GM21717 (cell line): ENCODE data around the gene AVPR1B.

ENCODE experiments used
- ATAC-seq: cut with Tn5 transposase; IDR thresholded peaks from one replicate; pipeline ENCODE4 v1.9.1; 2021; ENCODE audit warnings: mild to moderate bottlenecking, moderate library complexity; ENCODE audit not compliant: unreplicated experiment

The AVPR1B gene

GRCh38 chr1:206112600-206113301 is 4.4 kb downstream of the AVPR1B start:
- no peak for ATAC-seq

GRCh38 chr1:206111271-206111927 is 5.8 kb downstream of the AVPR1B start:
- no peak for ATAC-seq

- ATAC-seq, result no peak
Measured at GRCh38 chr1:206110820-206111219, 6.4 kb downstream of the AVPR1B start.

GRCh38 chr1:206110161-206110560 is 7.0 kb downstream of the AVPR1B start:
- no peak for ATAC-seq

- ATAC-seq, result no peak
Measured at GRCh38 chr1:206109718-206110117, 7.5 kb downstream of the AVPR1B start.

- ATAC-seq, result no peak
Measured at GRCh38 chr1:206108635-206109034, 8.6 kb downstream of the AVPR1B start.

GRCh38 chr1:206107168-206107544 is 10.0 kb downstream of the AVPR1B start:
- ATAC-seq, result no peak

GRCh38 chr1:206106328-206107167 is 10.6 kb downstream of the AVPR1B start:
- ATAC-seq, result no peak

GRCh38 chr1:206105464-206105995 is 11.7 kb downstream of the AVPR1B start:
- ATAC-seq, result no peak

- ATAC-seq, result no peak
Measured at GRCh38 chr1:206103979-206104378, 13.2 kb downstream of the AVPR1B start.

GRCh38 chr1:206102292-206102936 is 14.8 kb downstream of the AVPR1B start:
- ATAC-seq, result no peak

GRCh38 chr1:206101351-206102045 is 15.7 kb downstream of the AVPR1B start:
- ATAC-seq, result no peak

GRCh38 chr1:206100226-206100815 is 16.9 kb downstream of the AVPR1B start:
- no peak for ATAC-seq

GRCh38 chr1:206098242-206098919 is 18.8 kb downstream of the AVPR1B start:
- ATAC-seq, result no peak

- ATAC-seq, result no peak
Measured at GRCh38 chr1:206097381-206097780, 19.8 kb downstream of the AVPR1B start.

GRCh38 chr1:206094024-206094423 is 23.2 kb downstream of the AVPR1B start:
- ATAC-seq, result no peak

- no peak for ATAC-seq
Measured at GRCh38 chr1:206089341-206089740, 27.8 kb downstream of the AVPR1B start.

GRCh38 chr1:206087091-206087490 is 30.1 kb downstream of the AVPR1B start:
- ATAC-seq, result no peak

- ATAC-seq, result no peak
Measured at GRCh38 chr1:206083750-206084149, 33.4 kb downstream of the AVPR1B start.
